Activated B cell treated with CpG ODN at 0.5 μM for 24 hours (primary cell): Measurements from ENCODE around the gene IL36RN. TPM values are rescaled to one million over a fixed set of nuclear protein-coding genes. Genes with fewer than 3 reads are reported as not detected.

Experiments used
- ATAC-seq: fragments of 200-7000 bp; cut with Tn5 transposase; one replicate; pipeline ENCODE4 v1.10.0; 2021; ENCODE audit warnings: low read depth, mild to moderate bottlenecking, moderate library complexity
- CTCF ChIA-PET: fragments of 350-600 bp; sonication (Branson Sonifier 250); formaldehyde crosslinking; loops from one replicate; lab custom pipeline; 2021; ENCODE audit warnings: antibody characterized with exemption; lab: Charles Lee
- POLR2A ChIA-PET: fragments of 350-600 bp; sonication (Branson Sonifier 250); formaldehyde crosslinking; loops from one replicate; lab custom pipeline; 2021; ENCODE audit warnings: antibody characterized with exemption; lab: Charles Lee
- DNase-seq: peaks from one replicate; pipeline ENCODE4 v3.0.0; 2022
- H3K27ac Mint-ChIP-seq: one replicate; pipeline ENCODE4 v1.8.0; 2020; ENCODE audit warnings: mixed read lengths
- H3K27me3 Mint-ChIP-seq: one replicate; pipeline ENCODE4 v1.8.0; 2021; ENCODE audit warnings: mixed read lengths
- H3K36me3 Mint-ChIP-seq: one replicate; pipeline ENCODE4 v1.8.0; 2021; ENCODE audit warnings: low read depth, mixed read lengths
- H3K4me1 Mint-ChIP-seq: one replicate; pipeline ENCODE4 v1.8.0; 2021; ENCODE audit warnings: mixed read lengths
- H3K4me3 Mint-ChIP-seq: one replicate; pipeline ENCODE4 v1.8.0; 2020; ENCODE audit warnings: mild to moderate bottlenecking, mixed read lengths
- H3K9me3 Mint-ChIP-seq: one replicate; pipeline ENCODE4 v1.8.0; 2020; ENCODE audit warnings: mixed read lengths
- CTCF ChIP-seq: fragments of 200-600 bp; IDR thresholded peaks from one replicate; pipeline ENCODE4 v1.8.0; 2022; ENCODE audit warnings: antibody characterized with exemption, mild to moderate bottlenecking
- intact Hi-C: fragments of 100-400 bp; cut with micrococcal nuclease; formaldehyde crosslinking; loops from one replicate; pipeline ENCODE4 v1.15.1; 2024
- total RNA-seq: library from RNA; stranded (reverse); gene quantifications from 2 replicates; pipeline ENCODE4 v1.2.3, GENCODE V29; 2022

IL36RN gene
- total RNA-seq, 1 donor from 2014 or later = not detected

- H3K9me3 Mint-ChIP-seq = peaks cover 2% of the 10 kb centered on the region
- DNase-seq = no peak
- no peak for TF ChIP-seq CTCF
- H3K27ac Mint-ChIP-seq = no peak overlapping the region
- ChIA-PET CTCF (no interaction called here), POLR2A (no interaction called here)
- peaks cover 24% of the 10 kb centered on the region for H3K27me3 Mint-ChIP-seq
- H3K4me1 Mint-ChIP-seq = no peaks in the 10 kb centered on the region
- intact Hi-C loops = no loop called here
- no peak for ATAC-seq
- no peaks in the 10 kb centered on the region for H3K36me3 Mint-ChIP-seq
- no peak overlapping the region for H3K4me3 Mint-ChIP-seq
Measured at GRCh38 chr2:113069676-113070605, 10.9 kb downstream of the IL36RN start.

- intact Hi-C loops = no loop called here
- Mint-ChIP-seq H3K27me3 (peaks cover 18% of the 10 kb centered on the region), H3K9me3 (no peaks in the 10 kb centered on the region), H3K27ac (no peak overlapping the region), H3K4me3 (no peak overlapping the region), H3K4me1 (no peaks in the 10 kb centered on the region), H3K36me3 (no peaks in the 10 kb centered on the region)
- no peak for TF ChIP-seq CTCF
- POLR2A ChIA-PET = no interaction called here
- DNase-seq (no peak), ATAC-seq (no peak)
- CTCF ChIA-PET = no interaction called here
Measured at GRCh38 chr2:113070606-113070975, 11.6 kb downstream of the IL36RN start.

- no peaks in the 10 kb centered on the region for H3K9me3 Mint-ChIP-seq
- DNase-seq = no peak
- H3K4me3 Mint-ChIP-seq = no peak overlapping the region
Measured at GRCh38 chr2:113072584-113072983, 13.6 kb downstream of the IL36RN start.

GRCh38 chr2:113073325-113073834 is 14.4 kb downstream of the IL36RN start:
- no peak overlapping the region for H3K27ac Mint-ChIP-seq

More at GRCh38 chr2:113072584-113072983, 13.6 kb downstream of the IL36RN start:
- CTCF ChIA-PET = no interaction called here
- H3K27ac Mint-ChIP-seq = no peak overlapping the region
- POLR2A ChIA-PET = no interaction called here
- H3K27me3 Mint-ChIP-seq = peaks cover 24% of the 10 kb centered on the region
- no peaks in the 10 kb centered on the region for H3K36me3 Mint-ChIP-seq
- no peak for TF ChIP-seq CTCF
- intact Hi-C loops = no loop called here
- no peaks in the 10 kb centered on the region for H3K4me1 Mint-ChIP-seq
- ATAC-seq = no peak

More at GRCh38 chr2:113073325-113073834, 14.4 kb downstream of the IL36RN start:
- no peaks in the 10 kb centered on the region for H3K36me3 Mint-ChIP-seq
- peaks cover 26% of the 10 kb centered on the region for H3K27me3 Mint-ChIP-seq
- DNase-seq = no peak
- intact Hi-C loops = no loop called here
- ChIA-PET POLR2A (no interaction called here), CTCF (interaction anchor here (1.1 kb wide), 1 partner anchor 126 kb away, joined by 3 read pairs; no protein-coding TSS in a partner anchor)
- no peak for ATAC-seq
- no peaks in the 10 kb centered on the region for H3K9me3 Mint-ChIP-seq
- H3K4me1 Mint-ChIP-seq = no peaks in the 10 kb centered on the region
- no peak for TF ChIP-seq CTCF
- no peak overlapping the region for H3K4me3 Mint-ChIP-seq
